Right renal cortex interstitium (tissue), 3 donors: Measurements from ENCODE around the gene POMP. TPM values are rescaled to one million over a fixed set of nuclear protein-coding genes. Genes with fewer than 3 reads are reported as not detected.

Experiments
- DNase-seq, 3 donors: peaks; one replicate each; pipeline ENCODE4 v3.0.0-alpha.2; 2013; ENCODE audit warnings: low read depth in 3 of 3, low spot score in 2 of 3
- polyA plus RNA-seq, 3 donors: library from polyadenylated mRNA; unstranded; fragments of 120-200 nt; gene quantifications; one replicate each; pipeline ENCODE4 v1.2.1, GENCODE V29; 2013; ENCODE audit not compliant: insufficient read length in 3 of 3

The POMP gene
- polyA plus RNA-seq, result 100 to 1,000 TPM; 104 to 110 (median 104) TPM

GRCh38 chr13:28658796-28659620, at the start of gene POMP:
TSS of gene POMP (plus strand) at chr13:28659130. CDS start at chr13:28659185, 55 bp downstream.
- peak; percentile 72 to 83 (median 77) for DNase-seq

GRCh38 chr13:28609381-28609780, 49.5 kb upstream of the POMP start:
- DNase-seq, result no peak

DNA sequence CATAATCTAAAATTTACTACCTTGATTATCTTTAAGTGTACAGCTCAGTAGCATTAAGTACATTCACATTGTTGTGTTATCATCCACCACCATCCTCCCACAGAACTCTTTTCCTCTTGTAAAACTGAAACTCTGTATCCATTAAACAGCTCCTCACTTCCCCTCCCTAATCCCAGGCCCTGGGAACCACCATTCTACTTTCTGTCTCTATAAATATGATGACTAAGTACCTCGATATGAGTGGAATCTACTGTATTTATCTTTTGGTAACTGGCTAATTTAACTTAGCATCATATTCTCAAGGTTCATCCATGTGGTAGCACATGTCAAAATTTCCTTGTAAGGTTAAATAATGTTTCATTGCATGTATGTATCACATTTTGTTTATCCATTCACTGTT, 49.0 kb upstream of the POMP start:
- DNase-seq, result no peak

DNA sequence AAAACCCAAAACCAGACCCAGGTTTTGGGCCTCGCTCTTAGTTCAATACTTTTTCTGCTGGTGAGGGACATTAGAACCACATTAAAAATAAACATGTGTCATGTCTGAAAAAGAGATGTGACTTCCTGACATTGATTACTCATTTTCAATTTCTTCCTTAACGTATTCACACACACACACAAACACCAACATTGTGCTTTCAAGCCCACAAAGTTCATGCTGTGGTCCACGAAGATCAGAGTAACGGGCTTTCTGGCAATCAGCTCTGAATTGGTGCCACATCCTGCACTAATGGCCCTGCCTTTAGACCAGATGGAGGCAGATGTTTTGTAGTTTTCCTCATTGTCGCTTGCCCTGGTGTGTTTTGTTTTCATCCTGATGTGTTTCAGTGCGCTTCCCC, 47.9 kb upstream of the POMP start:
- DNase-seq, result no peak

DNA sequence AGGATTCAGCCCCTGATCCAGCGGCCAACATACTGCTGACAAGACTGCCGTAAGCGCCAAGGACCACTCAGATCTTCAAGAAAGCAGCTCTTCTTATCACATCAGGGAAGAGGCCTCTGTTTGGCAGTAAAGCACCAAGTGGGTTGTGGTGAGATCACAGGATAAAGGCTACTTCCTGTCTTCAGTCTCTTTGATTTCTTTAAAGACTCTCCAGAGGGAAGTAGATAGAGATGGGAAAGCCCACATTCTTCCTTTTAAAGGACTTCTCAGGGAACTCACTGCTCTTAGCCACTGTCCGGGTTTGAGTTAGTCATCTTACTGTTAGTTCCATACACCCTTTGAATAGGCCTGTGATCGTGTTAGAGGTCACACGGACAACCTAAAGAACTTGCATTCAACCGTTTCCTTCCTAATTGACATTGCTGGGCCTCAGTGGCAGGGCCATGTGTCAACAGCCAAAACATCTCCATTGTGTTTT, 47.2 kb upstream of the POMP start:
- DNase-seq, result no peak

DNA sequence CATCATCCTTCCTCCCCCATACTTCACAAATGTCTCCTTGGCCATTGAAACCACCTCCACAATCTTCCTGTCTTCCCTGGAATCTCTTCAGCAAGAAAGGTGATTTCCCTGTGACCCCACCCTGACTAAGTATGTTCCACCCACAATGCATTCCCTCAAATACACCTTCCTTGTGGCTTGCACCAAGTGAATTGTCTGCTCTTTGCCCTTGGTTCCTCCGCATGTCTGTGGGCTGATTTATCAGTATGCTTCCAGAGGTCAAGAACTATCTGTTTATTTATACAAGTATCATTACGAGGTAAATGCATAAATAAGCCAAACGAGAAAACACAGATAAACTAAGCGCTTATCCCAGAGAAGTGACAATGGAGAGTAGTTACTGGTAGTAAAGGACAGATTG, 45.4 kb upstream of the POMP start:
- no peak for DNase-seq

DNA sequence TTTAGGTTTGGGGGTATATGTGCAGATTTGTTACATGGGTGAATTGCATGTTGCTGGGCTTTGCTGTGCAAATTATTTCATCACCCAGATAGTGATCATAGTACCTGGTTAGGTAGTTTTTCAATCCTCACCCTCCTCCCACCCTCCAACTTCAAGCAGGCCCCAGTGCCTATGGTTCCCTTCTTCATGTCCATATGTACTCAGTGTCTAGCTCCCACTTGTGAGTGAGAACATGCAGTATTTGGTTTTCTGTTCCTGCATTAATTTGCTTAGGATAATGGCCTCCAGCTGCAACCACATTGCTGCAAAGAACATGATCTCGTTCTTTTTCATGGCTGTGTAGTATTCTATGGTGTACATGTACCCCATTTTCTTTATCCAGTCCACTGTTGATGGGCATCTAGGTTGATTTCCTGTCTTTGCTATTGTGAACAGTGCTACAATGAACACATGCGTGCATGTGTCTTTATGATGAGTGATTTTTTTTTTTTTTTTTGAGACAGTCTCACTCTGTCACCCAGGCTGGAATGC, 42.9 kb upstream of the POMP start:
- no peak for DNase-seq

DNA sequence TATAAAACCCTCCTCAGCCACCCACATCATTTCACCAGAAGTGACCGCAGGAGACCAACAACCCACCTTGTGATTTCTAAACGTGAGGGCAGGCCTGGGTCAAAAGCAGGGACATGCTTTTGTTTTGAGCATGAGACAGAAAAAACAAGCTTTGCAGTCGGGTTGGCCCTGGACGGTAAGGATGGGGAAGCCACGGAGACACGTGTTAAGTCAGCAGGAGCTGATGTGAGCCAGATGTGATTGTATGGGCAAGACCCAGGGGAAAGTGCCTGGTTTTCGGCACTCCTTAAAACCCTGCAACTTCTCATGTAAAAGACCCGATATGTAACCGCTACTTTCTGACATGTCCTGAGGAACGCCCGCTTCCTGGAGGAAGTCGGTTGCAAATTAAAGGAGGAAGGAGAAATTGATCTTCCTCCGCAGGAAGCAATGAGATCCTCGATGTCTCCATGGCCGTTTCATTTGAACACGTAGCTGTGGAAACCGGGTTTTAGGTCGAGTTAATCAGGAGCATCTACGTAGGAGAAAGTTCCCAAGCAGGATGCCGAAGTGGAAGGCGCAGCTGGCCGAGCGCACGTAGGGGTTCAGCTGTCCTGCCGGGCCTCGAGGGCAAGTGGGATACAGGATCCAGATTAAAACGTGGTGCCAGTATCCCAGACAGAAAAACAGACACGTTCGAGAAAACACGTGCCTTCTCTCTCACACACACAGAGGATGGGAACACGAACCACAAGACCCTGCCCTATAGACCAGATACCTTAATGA, 40.5 kb upstream of the POMP start:
- no peak for DNase-seq

- no peak for DNase-seq
These were observed 38.7 kb upstream of the POMP start for GRCh38 chr13:28620011-28620830.

- DNase-seq, result no peak
These were observed 37.5 kb upstream of the POMP start for GRCh38 chr13:28621449-28621848.

GRCh38 chr13:28622286-28622685, 36.6 kb upstream of the POMP start:
- DNase-seq, result no peak

DNA sequence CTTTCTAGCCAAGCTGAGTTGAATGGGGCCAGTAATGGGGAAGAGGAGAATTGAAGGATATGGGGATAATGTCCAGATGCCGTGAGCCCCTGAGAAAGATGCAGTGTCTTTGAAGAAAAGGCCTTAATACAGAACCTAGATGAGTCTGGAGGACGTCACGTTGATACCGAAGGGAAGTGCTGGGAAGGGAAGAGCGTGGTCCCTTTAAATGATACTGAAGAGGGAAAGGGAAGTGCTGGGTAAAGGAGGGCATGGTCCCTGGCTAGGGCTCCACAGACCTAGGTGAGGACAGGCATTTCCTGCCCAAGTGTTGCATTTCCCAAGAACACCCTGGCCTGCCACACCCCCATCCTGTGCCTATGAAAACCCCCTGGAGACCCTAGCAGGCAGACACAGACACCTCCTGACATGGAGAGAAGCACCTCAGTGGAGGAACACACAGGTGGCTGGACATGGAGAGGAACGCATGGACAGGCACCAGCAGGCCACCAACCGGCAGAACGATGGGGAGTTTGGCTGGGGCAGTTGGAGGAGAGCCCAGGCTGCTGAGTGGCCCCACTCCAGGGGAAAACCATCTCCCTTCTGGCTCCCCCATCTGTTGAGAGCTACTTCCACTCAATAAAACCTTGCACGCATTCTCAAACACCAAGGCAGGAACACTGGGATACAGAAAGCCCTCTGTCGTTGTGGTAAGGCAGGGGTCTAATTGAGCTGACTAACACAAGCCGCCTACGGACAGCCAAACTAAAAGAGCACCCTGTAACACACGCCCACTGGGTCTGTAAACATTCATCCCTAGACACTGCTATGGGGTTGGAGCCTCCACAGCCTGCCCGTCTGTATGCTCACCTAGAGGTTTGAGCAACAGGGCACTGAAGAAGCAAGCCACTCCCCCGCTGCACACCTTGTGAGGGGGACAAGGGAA, 34.9 kb upstream of the POMP start:
- DNase-seq, result no peak

DNA sequence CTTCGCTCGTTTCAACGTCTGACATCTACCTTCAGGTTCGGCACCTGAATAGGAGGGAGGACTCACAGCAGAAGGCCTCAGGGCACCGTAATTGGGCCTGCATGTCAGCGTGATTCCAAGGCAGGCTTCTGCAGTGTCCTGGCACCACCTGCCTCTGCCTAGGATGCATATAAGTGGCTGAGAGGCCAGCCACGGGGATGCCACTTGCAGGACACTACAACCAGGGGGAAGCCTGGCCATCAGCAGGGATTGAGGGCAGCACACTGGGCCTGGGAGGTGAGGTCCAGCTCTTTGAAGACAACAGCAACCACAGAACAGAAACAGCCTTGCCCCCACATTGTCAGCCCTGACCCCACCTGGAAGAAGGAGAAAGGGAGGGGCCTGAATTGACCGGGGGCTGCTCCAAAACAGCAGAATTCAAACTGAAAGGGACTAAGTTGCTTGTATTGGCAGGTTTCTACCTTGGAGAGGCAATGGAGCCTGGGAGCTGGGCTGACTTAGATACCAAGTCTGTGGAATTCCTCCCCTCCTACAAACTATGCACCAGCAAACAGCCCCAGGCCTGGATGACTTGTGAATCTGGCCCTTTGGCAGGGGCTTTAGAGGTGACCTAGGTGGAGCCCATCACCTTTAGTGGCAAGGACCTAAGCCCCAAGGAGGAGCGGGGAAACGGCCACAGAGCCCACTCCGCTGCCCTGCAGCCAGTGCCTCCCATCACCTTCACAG, 34.1 kb upstream of the POMP start:
- no peak for DNase-seq

DNA sequence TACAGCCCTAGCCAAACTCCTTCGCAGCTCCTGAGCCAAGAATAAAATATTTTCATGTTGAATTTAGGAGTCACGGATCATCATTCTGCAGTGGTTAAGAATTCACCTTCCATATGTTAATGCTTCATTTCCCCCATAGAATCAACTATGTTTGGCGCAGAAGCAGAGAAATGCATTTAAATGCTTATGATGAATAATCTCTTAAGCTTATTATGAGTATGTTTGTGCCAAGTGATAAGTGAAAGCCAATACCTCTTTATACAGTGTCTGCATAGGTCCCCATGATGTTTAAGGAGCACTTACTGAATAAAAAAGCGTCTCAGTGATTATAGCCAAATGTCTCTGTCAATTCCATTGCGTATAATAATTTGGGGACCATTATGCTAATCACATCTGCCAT, 32.7 kb upstream of the POMP start:
- no peak for DNase-seq

DNA sequence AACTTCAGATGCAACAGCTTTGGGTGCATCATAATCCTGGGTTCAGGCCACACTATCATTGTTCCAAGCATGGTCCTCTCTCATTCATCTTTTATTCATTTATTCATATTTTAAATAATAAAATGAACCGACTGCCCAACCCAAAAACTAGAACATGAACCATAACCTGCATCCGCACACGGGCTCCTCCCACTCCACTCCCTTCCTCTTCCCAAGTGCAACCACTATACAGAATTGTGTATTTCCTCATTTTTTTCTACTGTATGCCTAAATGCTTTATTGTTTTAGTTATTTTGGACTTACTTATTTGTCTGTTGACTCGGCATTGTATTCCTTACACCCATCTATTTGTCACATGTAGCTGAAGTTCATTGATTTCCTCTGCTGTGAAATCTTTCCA, 30.7 kb upstream of the POMP start:
- no peak for DNase-seq

- no peak for DNase-seq
These were observed 28.1 kb upstream of the POMP start for GRCh38 chr13:28630869-28631268.

DNA sequence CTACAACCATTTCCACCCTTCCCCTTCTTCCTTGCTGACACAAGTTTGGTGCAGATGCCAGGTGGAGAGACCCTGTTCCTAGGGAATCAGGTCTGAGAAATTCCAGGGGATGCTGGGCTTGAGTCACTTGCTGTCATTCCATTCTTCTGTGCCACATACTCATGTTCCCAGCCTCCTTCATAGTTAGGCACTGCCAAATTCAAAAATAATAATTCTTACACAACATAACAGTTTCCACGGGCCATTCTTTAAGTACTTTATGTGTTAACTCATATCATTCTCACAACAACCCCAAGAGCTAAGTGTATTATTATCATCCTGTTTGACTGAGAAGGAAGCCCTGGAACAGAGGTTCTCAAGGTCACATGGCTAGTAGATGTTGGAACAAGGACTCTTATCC, 27.1 kb upstream of the POMP start:
- DNase-seq, result no peak

GRCh38 chr13:28636069-28636468, 22.9 kb upstream of the POMP start:
- DNase-seq, result no peak
